ENCODE results near the gene DSC2.

- TF ChIP-seq EZH2phosphoT487 (IDR thresholded peaks at IDR 0.05; ENCODE audit: low read depth) (no peak), CTCF (IDR thresholded peaks at IDR 0.05; ENCODE audit: low read depth, low read length) (no peak)
Measured at GRCh38 chr18:31088532-31088931, 13.7 kb downstream of the DSC2 start.

All from OCI-LY3 (cell line).